Activated CD4-positive, alpha-beta memory T cell treated with anti-CD3 and anti-CD28 coated beads, Interleukin-2, amount 10 ng/mL, durations not matched to agents 7 days and 5 days (primary cell): Measurements from ENCODE around the gene IMMP2L. TPM values are rescaled to one million over a fixed set of nuclear protein-coding genes. Genes with fewer than 3 reads are reported as not detected.
A peak's percentile ranks its signal among the peaks of the same experiment; 100 is the strongest.

Experiments
- CTCF ChIA-PET: fragments of 350-600 bp; sonication (Branson Sonifier 250); formaldehyde crosslinking; loops from one replicate; lab custom pipeline; 2021; ENCODE audit warnings: antibody characterized with exemption, inconsistent platforms; lab: Charles Lee
- POLR2A ChIA-PET: fragments of 350-600 bp; sonication (Branson Sonifier 250); formaldehyde crosslinking; loops from one replicate; lab custom pipeline; 2021; ENCODE audit warnings: antibody characterized with exemption; lab: Charles Lee
- DNase-seq: peaks from one replicate; pipeline ENCODE4 v3.0.0-alpha.2; 2020
- H3K27ac Mint-ChIP-seq: one replicate; pipeline ENCODE4 v1.8.0; 2021; ENCODE audit warnings: mild to moderate bottlenecking, mixed read lengths
- H3K27me3 Mint-ChIP-seq: one replicate; pipeline ENCODE4 v1.8.0; 2021; ENCODE audit warnings: mixed read lengths
- H3K36me3 Mint-ChIP-seq: one replicate; pipeline ENCODE4 v1.8.0; 2021; ENCODE audit warnings: low read depth, mixed read lengths
- H3K4me1 Mint-ChIP-seq: one replicate; pipeline ENCODE4 v1.8.0; 2021; ENCODE audit warnings: mixed read lengths
- H3K4me3 Mint-ChIP-seq: one replicate; pipeline ENCODE4 v1.8.0; 2021; ENCODE audit warnings: mild to moderate bottlenecking, mixed read lengths
- H3K9me3 Mint-ChIP-seq: one replicate; pipeline ENCODE4 v1.8.0; 2021; ENCODE audit warnings: mixed read lengths
- total RNA-seq, 2 experiments: library from RNA; stranded (reverse); gene quantifications; one replicate each; pipeline ENCODE4 v1.2.3, GENCODE V29; 2021

Gene IMMP2L
- total RNA-seq, 2 experiments from 2014 or later, result 5.9 to 7.6 TPM

- ChIA-PET POLR2A (interaction anchor here (0.7 to 5.1 kb wide), 5 partner anchors 15 to 71 kb away, joined by 3 to 54 read pairs (median 3); no protein-coding TSS in a partner anchor), CTCF (interaction anchor here (1.2 to 2.8 kb wide), 2 partner anchors 15 to 56 kb away, joined by 3 to 10 read pairs; no protein-coding TSS in a partner anchor)
- Mint-ChIP-seq H3K4me1 (peaks cover 66% of the 10 kb centered on the region), H3K27me3 (no peaks in the 10 kb centered on the region), H3K9me3 (peaks cover 2% of the 10 kb centered on the region), H3K36me3 (peaks cover 11% of the 10 kb centered on the region), H3K4me3 (peak overlapping the region; percentile 27), H3K27ac (peak overlapping the region; percentile 83)
- DNase-seq, result no peak
Observed at GRCh38 chr7:111027396-111027795, 534.9 kb downstream of the IMMP2L start.

- peaks cover 69% of the 10 kb centered on the region for H3K4me1 Mint-ChIP-seq
- H3K9me3 Mint-ChIP-seq, result peaks cover 5% of the 10 kb centered on the region
- no peak for DNase-seq
- peak overlapping the region; percentile 28 for H3K4me3 Mint-ChIP-seq
- POLR2A ChIA-PET, result interaction anchor here (1.1 to 5.1 kb wide), 5 partner anchors 14 to 60 kb away, joined by 3 to 54 read pairs (median 25); no protein-coding TSS in a partner anchor
- CTCF ChIA-PET, result no interaction called here
- peak overlapping the region; percentile 83 for H3K27ac Mint-ChIP-seq
- H3K36me3 Mint-ChIP-seq, result peaks cover 17% of the 10 kb centered on the region
- H3K27me3 Mint-ChIP-seq, result no peaks in the 10 kb centered on the region
Observed at GRCh38 chr7:111026806-111027205, 535.5 kb downstream of the IMMP2L start.

GRCh38 chr7:111026343-111026742, 535.9 kb downstream of the IMMP2L start:
- Mint-ChIP-seq H3K36me3 (peaks cover 22% of the 10 kb centered on the region), H3K9me3 (peaks cover 6% of the 10 kb centered on the region), H3K4me3 (no peak overlapping the region), H3K27me3 (no peaks in the 10 kb centered on the region), H3K4me1 (peaks cover 70% of the 10 kb centered on the region), H3K27ac (peak overlapping the region; percentile 83)
- CTCF ChIA-PET, result interaction anchor here (1.4 kb wide), 1 partner anchor 50 kb away, joined by 3 read pairs; no protein-coding TSS in a partner anchor
- no peak for DNase-seq
- POLR2A ChIA-PET, result interaction anchor here (1.2 to 5.1 kb wide), 3 partner anchors 14 to 55 kb away, joined by 3 to 54 read pairs (median 34); no protein-coding TSS in a partner anchor

- ChIA-PET POLR2A (interaction anchor here (0.9 to 4.0 kb wide), 7 partner anchors 13 to 112 kb away, joined by 3 to 34 read pairs (median 5); no protein-coding TSS in a partner anchor), CTCF (interaction anchor here (1.4 kb wide), 1 partner anchor 52 kb away, joined by 3 read pairs; no protein-coding TSS in a partner anchor)
- peak overlapping the region; percentile 83 for H3K27ac Mint-ChIP-seq
- peaks cover 8% of the 10 kb centered on the region for H3K9me3 Mint-ChIP-seq
- peak overlapping the region; percentile 1 for H3K4me3 Mint-ChIP-seq
- DNase-seq, result peak; percentile 54
- peaks cover 24% of the 10 kb centered on the region for H3K36me3 Mint-ChIP-seq
- H3K27me3 Mint-ChIP-seq, result no peaks in the 10 kb centered on the region
- H3K4me1 Mint-ChIP-seq, result peaks cover 71% of the 10 kb centered on the region
Observed at GRCh38 chr7:111025006-111025405, 537.3 kb downstream of the IMMP2L start.

GRCh38 chr7:111018960-111019736, 543.1 kb downstream of the IMMP2L start:
- H3K27ac Mint-ChIP-seq, result peak overlapping the region; percentile 12
- H3K4me1 Mint-ChIP-seq, result peaks cover 62% of the 10 kb centered on the region
- H3K9me3 Mint-ChIP-seq, result peaks cover 8% of the 10 kb centered on the region
- peak overlapping the region; percentile 0 for H3K4me3 Mint-ChIP-seq
- DNase-seq, result no peak
- H3K27me3 Mint-ChIP-seq, result no peaks in the 10 kb centered on the region
- ChIA-PET CTCF (no interaction called here), POLR2A (interaction anchor here (1.0 to 1.2 kb wide), 3 partner anchors 10 to 42 kb away, joined by 3 read pairs; no protein-coding TSS in a partner anchor)
- H3K36me3 Mint-ChIP-seq, result peaks cover 26% of the 10 kb centered on the region

GRCh38 chr7:111018447-111018846, 543.8 kb downstream of the IMMP2L start:
- H3K36me3 Mint-ChIP-seq, result peaks cover 26% of the 10 kb centered on the region
- no peak overlapping the region for H3K27ac Mint-ChIP-seq
- H3K27me3 Mint-ChIP-seq, result no peaks in the 10 kb centered on the region
- POLR2A ChIA-PET, result no interaction called here
- CTCF ChIA-PET, result no interaction called here
- H3K4me3 Mint-ChIP-seq, result no peak overlapping the region
- H3K9me3 Mint-ChIP-seq, result peaks cover 8% of the 10 kb centered on the region
- H3K4me1 Mint-ChIP-seq, result peaks cover 61% of the 10 kb centered on the region
- no peak for DNase-seq

GRCh38 chr7:111014079-111014478, 548.2 kb downstream of the IMMP2L start:
- CTCF ChIA-PET, result interaction anchor here (1.3 kb wide), 1 partner anchor 69 kb away, joined by 8 read pairs; no protein-coding TSS in a partner anchor

GRCh38 chr7:111012799-111013675, 549.3 kb downstream of the IMMP2L start:
- Mint-ChIP-seq H3K4me3 (peak overlapping the region; percentile 57), H3K27me3 (no peaks in the 10 kb centered on the region), H3K27ac (peak overlapping the region; percentile 90), H3K9me3 (no peaks in the 10 kb centered on the region), H3K4me1 (peaks cover 64% of the 10 kb centered on the region), H3K36me3 (peaks cover 5% of the 10 kb centered on the region)
- DNase-seq, result peak; percentile 61
- ChIA-PET CTCF (interaction anchor here (1.0 to 2.3 kb wide), 4 partner anchors 16 to 74 kb away, joined by 4 to 10 read pairs (median 6); no protein-coding TSS in a partner anchor), POLR2A (interaction anchor here (0.9 to 4.6 kb wide), 8 partner anchors 12 to 550 kb away, joined by 3 to 34 read pairs (median 15); partner anchors contain the start of gene IMMP2L)

More at GRCh38 chr7:111014079-111014478, 548.2 kb downstream of the IMMP2L start:
- H3K36me3 Mint-ChIP-seq, result peaks cover 5% of the 10 kb centered on the region
- peaks cover 72% of the 10 kb centered on the region for H3K4me1 Mint-ChIP-seq
- DNase-seq, result no peak
- no peaks in the 10 kb centered on the region for H3K9me3 Mint-ChIP-seq
- H3K27me3 Mint-ChIP-seq, result no peaks in the 10 kb centered on the region
- POLR2A ChIA-PET, result interaction anchor here (2.5 to 4.6 kb wide), 5 partner anchors 11 to 79 kb away, joined by 6 to 34 read pairs (median 25); no protein-coding TSS in a partner anchor
- no peak overlapping the region for H3K4me3 Mint-ChIP-seq
- peak overlapping the region; percentile 90 for H3K27ac Mint-ChIP-seq

- H3K4me3 Mint-ChIP-seq, result peak overlapping the region; percentile 68
- DNase-seq, result no peak
- H3K36me3 Mint-ChIP-seq, result peaks cover 5% of the 10 kb centered on the region
- H3K9me3 Mint-ChIP-seq, result no peaks in the 10 kb centered on the region
- ChIA-PET POLR2A (interaction anchor here (0.9 to 4.6 kb wide), 9 partner anchors 10 to 551 kb away, joined by 3 to 34 read pairs (median 14); partner anchors contain the start of gene IMMP2L), CTCF (interaction anchor here (0.9 to 2.3 kb wide), 4 partner anchors 17 to 87 kb away, joined by 3 to 10 read pairs (median 4); no protein-coding TSS in a partner anchor)
- H3K4me1 Mint-ChIP-seq, result peaks cover 58% of the 10 kb centered on the region
- H3K27me3 Mint-ChIP-seq, result no peaks in the 10 kb centered on the region
- H3K27ac Mint-ChIP-seq, result peak overlapping the region; percentile 90
Observed at GRCh38 chr7:111012149-111012548, 550.1 kb downstream of the IMMP2L start.

- H3K36me3 Mint-ChIP-seq, result peaks cover 5% of the 10 kb centered on the region
- H3K27ac Mint-ChIP-seq, result peak overlapping the region; percentile 86
- H3K4me1 Mint-ChIP-seq, result peaks cover 56% of the 10 kb centered on the region
- H3K27me3 Mint-ChIP-seq, result no peaks in the 10 kb centered on the region
- CTCF ChIA-PET, result interaction anchor here (0.9 to 2.3 kb wide), 4 partner anchors 17 to 87 kb away, joined by 3 to 10 read pairs (median 4); no protein-coding TSS in a partner anchor
- POLR2A ChIA-PET, result interaction anchor here (0.8 to 4.6 kb wide), 8 partner anchors 11 to 82 kb away, joined by 3 to 34 read pairs (median 15); no protein-coding TSS in a partner anchor
- H3K4me3 Mint-ChIP-seq, result peak overlapping the region; percentile 68
- H3K9me3 Mint-ChIP-seq, result no peaks in the 10 kb centered on the region
- no peak for DNase-seq
Observed at GRCh38 chr7:111011520-111011919, 550.8 kb downstream of the IMMP2L start.

GRCh38 chr7:111010798-111011197, 551.5 kb downstream of the IMMP2L start:
- Mint-ChIP-seq H3K36me3 (peaks cover 5% of the 10 kb centered on the region), H3K27ac (peak overlapping the region; percentile 86), H3K4me3 (no peak overlapping the region), H3K9me3 (no peaks in the 10 kb centered on the region), H3K4me1 (peaks cover 53% of the 10 kb centered on the region), H3K27me3 (no peaks in the 10 kb centered on the region)
- DNase-seq, result no peak
- CTCF ChIA-PET, result interaction anchor here (1.3 to 2.3 kb wide), 2 partner anchors 18 to 81 kb away, joined by 3 to 10 read pairs; no protein-coding TSS in a partner anchor
- POLR2A ChIA-PET, result interaction anchor here (0.8 to 4.6 kb wide), 6 partner anchors 11 to 72 kb away, joined by 3 to 34 read pairs (median 20); no protein-coding TSS in a partner anchor
